HG02938 (cell line): ENCODE results near the gene DNAJC16.

ENCODE experiments used
- ATAC-seq: cut with Tn5 transposase; IDR thresholded peaks from one replicate; pipeline ENCODE4 v1.9.1; 2021; ENCODE audit warnings: mild to moderate bottlenecking, moderate library complexity; ENCODE audit not compliant: unreplicated experiment

The DNAJC16 gene

DNA sequence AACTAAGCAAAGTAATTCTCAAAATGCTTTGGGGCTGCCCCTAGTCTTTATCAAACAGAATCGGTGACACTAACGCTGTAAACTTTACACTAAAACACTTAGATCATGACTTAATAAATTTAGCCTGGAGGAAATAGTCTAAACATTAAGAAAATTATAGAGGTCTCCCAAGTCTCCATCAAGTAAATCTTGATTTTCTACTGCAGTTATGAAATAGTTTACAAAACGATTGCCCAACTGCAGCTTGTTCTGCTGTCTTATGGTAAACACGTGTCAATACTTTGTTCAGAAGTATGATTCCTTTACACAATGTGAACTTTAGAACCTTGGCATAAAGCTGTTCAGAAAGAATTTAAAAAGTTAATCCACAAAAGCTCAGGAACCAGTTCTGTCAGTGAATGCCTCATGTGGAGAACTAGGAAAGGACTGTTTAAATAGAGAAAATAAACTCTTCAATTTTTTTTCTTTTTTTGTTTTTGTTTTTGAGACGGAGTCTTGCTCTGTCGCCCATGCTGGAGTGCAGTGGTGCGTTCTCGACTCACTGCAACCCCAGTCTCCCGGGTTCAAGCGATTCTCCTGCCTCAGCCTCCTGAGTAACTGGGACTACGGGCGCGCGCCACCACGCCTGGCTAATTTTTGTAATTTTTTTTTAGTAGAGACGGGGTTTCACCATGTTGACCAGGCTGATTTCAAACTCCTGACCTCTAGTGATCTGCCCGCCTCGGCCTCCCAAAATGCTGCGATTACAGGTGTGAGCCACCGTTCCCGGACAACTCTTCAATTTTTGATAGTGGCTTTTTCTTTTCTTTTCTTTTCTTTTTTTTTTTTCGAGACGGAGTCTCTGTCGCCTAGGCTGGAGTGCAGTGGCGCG, 92.2 kb downstream of the DNAJC16 start:
- no peak for ATAC-seq

DNA sequence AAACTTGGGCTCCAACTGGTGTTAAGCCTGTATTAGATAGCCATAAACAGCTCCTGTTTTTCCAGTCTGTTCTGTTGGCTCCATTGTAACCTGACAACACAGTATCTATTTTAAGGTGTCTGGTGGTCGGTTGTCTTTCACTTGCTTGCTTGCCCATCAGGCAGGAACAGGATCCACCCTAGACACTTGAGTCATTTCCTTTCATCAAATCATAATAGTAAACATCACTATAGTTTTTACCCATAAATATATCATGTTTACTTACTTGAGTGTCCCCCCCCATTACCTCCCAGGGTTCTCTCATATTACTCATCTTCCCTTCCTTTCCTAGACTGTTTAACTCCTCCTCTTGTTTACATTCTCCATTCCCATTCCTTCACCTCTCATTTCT, 93.5 kb downstream of the DNAJC16 start:
- ATAC-seq, result no peak

DNA sequence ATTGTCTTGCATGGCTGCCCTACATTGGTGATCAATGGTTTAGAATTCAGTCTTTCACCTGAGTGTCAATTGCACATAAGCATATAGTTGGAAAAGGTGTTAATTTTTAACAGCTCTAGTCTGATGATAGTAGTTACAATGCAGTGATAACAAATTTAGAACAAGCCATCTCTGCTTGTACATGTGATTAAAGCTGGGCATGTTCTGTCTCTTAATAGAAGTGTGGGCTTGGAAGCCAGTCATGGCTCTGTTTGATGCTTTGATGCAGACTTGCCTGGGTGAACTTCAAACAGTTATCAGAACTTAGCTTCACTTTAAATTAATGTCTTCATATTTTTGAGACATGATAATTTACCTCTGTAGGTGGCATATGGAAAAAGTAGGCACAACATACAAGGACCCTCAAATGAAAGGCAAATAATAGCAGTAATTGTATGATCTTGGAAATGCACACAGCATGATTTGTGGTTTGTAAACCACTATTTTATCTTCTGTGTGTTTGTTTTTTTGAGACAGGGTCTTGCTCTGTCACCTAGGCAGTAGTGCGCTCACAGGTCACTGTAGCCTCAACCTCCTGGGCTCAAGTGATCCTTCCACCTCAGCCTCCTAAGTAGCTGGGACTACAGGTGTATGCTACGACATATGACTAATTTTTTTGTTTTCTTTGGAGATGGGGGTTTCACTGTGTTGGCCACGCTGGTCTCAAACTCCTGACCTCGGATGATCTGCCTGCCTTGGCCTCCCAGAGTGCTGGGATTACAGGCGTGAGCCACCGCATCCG, 94.4 kb downstream of the DNAJC16 start:
- ATAC-seq, result no peak

DNA sequence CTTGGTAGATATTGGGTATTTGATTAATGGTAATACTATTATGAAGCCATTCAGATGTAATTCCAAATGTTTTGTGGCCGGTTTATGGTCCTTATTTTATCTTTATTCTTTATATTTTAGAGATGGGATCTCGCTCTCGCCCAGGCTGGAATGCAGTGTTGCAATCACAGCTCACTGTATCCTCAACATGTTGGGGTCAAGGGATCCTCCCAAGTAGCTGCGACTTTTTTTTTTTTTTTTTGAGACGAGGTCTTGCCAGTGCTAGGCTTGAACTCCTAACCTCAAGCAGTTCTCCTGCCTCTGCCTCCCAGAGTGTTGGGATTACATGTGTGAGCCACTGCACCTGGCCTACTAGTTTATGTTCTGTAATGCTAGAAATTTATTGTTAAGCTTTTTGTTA, 95.3 kb downstream of the DNAJC16 start:
- ATAC-seq, result no peak

DNA sequence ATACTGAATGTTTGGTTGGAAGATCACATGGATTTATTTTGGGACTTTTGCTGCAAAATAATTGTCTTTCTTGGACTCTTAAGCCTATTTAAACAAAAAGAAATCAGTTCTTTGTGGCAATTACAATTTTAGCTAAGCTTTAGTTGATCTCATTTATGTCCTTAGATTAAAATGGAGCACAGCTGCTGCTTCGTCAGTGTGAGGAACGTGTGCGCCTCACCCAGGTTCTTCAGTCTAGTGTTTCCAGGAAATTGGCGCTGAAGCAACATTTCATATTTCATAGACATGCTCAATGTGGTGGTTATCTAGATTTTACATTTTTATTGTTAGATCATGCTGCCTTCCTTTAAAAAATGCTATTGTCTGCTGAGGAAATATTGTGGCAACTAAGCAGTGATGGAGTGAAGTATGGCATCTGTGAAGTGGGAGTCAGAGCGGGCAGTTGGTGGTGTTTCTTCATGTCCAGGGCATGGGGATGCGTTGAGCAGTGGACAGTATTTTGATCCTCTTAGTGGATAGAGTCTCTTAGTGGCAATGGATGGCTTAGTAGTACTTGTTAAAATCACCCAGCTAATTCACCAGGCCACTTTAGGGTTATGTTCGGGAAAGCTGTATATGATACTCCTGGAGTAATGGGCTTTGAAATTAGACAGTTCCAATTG, 96.2 kb downstream of the DNAJC16 start:
- no peak for ATAC-seq

DNA sequence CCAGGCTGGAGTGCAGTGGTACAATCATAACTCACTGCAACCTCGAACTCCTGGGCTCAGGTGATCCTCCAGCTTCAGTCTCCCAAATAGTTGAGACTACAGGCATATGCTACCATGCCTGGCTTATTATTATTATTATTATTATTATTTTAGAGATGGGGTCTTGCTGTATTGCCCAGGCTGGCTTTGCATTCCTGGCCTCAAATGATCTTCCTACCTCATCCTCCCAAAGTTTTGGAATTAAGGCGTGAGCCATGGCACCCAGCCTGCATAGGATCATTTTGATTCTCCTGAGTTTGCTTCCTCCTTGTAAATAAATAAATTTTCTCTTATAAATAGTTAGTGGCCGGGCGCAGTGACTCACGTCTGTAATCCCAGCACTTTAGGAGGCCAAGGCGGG, 96.8 kb downstream of the DNAJC16 start:
- ATAC-seq, result no peak

DNA sequence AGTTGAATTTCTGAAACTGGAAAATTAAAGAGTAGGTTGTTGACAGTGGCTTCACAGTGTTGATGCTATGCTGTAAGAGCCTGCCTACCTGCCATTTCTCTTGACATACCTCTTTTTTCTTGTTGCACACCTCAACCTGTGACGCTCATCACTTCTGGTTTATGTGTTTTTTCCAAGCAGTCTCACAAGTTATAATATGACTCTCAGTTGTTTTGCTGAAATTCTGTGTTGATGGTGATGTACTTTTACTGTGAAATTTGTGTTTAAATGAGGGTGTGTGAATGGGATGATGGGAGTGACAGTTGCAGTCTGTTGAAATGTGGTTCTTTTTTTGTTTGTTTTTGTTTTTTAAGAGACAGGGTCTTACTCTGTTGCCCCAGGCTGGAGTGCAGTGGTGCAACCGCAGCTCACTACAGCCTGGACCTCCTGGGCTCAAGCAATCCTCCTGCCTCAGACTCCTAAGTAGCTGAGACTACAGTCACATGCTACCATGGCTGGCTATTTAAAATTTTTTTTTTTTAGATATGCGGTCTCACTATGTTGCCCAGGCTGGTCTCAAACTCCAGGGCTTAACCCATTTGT, 97.6 kb downstream of the DNAJC16 start:
- ATAC-seq, result no peak

DNA sequence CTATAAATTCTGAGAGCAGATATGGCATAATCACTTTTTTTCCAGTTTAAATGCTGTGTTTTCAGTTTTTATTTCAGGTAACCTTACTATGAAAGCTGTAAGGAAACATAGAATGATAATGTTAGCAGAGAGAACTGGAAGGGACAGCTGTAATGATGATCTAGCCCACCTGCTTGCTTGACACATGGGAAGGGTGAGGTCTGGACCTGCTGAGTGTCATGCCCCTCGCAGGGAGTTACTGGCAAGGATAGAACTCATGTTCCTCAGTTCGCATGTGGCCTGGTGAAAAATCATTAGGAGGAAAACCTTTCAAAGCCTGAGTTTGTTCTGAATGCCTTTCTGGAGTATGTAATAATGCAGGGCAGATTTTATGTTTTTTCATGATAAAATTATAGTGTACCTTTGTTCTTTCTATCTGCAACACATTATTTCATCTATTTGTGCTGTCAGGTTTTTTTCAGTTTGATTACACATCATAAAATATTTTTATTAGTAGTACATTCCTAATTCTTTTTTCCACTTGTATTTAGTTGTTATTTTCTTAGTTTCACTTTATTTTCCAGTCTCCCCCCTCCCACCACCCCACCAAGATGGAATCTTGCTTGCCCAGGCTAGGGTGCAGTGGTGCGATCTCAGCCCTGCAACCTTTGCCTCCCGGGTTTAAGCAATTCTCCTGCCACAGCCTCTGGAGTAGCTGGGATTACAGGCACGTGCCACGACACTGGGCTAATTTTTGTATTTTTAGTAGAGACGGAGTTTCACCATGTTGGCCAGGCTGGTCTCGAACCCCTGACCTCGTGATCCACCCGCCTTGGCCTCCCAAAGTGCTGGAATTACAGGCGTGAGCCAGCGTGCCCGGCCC, 98.6 kb downstream of the DNAJC16 start:
- no peak for ATAC-seq
